ENCODE results near the gene CDK4. TPM values are rescaled to one million over a fixed set of nuclear protein-coding genes. Genes with fewer than 3 reads are reported as not detected.
A peak's percentile ranks its signal among the peaks of the same experiment; 100 is the strongest.

CDK4 gene
- total and polyA plus RNA-seq, 4 donors, result 62.9 to 142 (median 127) TPM

- Histone ChIP-seq H3K27me3 (ENCODE audit: control insufficient read depth, insufficient read depth, low read length) (peaks cover 10% of the 10 kb centered on the region), H3K27ac (ENCODE audit: low read depth, low read length) (no peak overlapping the region), H3K4me1 (ENCODE audit: control insufficient read depth, insufficient read depth, low read length) (peaks cover 14% of the 10 kb centered on the region), H3K4me3 (ENCODE audit: low read depth, low read length) (no peak overlapping the region), H3K36me3 (ENCODE audit: control insufficient read depth, insufficient read depth, low read length) (peaks cover 37% of the 10 kb centered on the region), H3K9me3 (ENCODE audit: control insufficient read depth, insufficient read depth, low read length) (no peaks in the 10 kb centered on the region)
- WGBS (ENCODE audit: insufficient coverage), result 92% methylated on average over 23 of the region's 25 CpGs
- no peak for DNase-seq (ENCODE audit: low read depth in 4 of 6, low spot score in 6 of 6)
Measured at GRCh38 chr12:57758552-57759359, 6.6 kb upstream of the CDK4 start.

GRCh38 chr12:57757771-57758170 is 5.7 kb upstream of the CDK4 start:
- Histone ChIP-seq H3K4me3 (ENCODE audit: low read depth, low read length) (no peak overlapping the region), H3K4me1 (ENCODE audit: control insufficient read depth, insufficient read depth, low read length) (peaks cover 14% of the 10 kb centered on the region), H3K9me3 (ENCODE audit: control insufficient read depth, insufficient read depth, low read length) (no peaks in the 10 kb centered on the region), H3K36me3 (ENCODE audit: control insufficient read depth, insufficient read depth, low read length) (peaks cover 37% of the 10 kb centered on the region), H3K27ac (ENCODE audit: low read depth, low read length) (no peak overlapping the region), H3K27me3 (ENCODE audit: control insufficient read depth, insufficient read depth, low read length) (peaks cover 2% of the 10 kb centered on the region)
- no peak for DNase-seq (ENCODE audit: low read depth in 4 of 6, low spot score in 6 of 6)
- WGBS (ENCODE audit: insufficient coverage), result 94% methylated on average over 3 of the region's 4 CpGs

- WGBS (ENCODE audit: insufficient coverage), result 15% methylated on average over 11 of the region's 22 CpGs
- H3K27ac ChIP-seq (ENCODE audit: low read depth, low read length), result no peak overlapping the region
- peak overlapping the region; percentile 46 for H3K4me3 ChIP-seq (ENCODE audit: low read depth, low read length)
- H3K27me3 ChIP-seq (ENCODE audit: control insufficient read depth, insufficient read depth, low read length), result no peaks in the 10 kb centered on the region
- no peaks in the 10 kb centered on the region for H3K9me3 ChIP-seq (ENCODE audit: control insufficient read depth, insufficient read depth, low read length)
- peaks cover 34% of the 10 kb centered on the region for H3K36me3 ChIP-seq (ENCODE audit: control insufficient read depth, insufficient read depth, low read length)
- H3K4me1 ChIP-seq (ENCODE audit: control insufficient read depth, insufficient read depth, low read length), result peaks cover 14% of the 10 kb centered on the region
- DNase-seq (ENCODE audit: low read depth in 4 of 6, low spot score in 6 of 6), result no peak
Measured at GRCh38 chr12:57756406-57757341, 4.6 kb upstream of the CDK4 start.

- WGBS (ENCODE audit: insufficient coverage), result under 1% methylated on average over 65 of the region's 76 CpGs
- peak overlapping the region; percentile 46 for H3K4me3 ChIP-seq (ENCODE audit: low read depth, low read length)
- peak in 2 of 6 donors; percentile 41 to 43 for DNase-seq (ENCODE audit: low read depth in 4 of 6, low spot score in 6 of 6)
- no peaks in the 10 kb centered on the region for H3K9me3 ChIP-seq (ENCODE audit: control insufficient read depth, insufficient read depth, low read length)
- peaks cover 30% of the 10 kb centered on the region for H3K36me3 ChIP-seq (ENCODE audit: control insufficient read depth, insufficient read depth, low read length)
- peaks cover 23% of the 10 kb centered on the region for H3K4me1 ChIP-seq (ENCODE audit: control insufficient read depth, insufficient read depth, low read length)
- H3K27ac ChIP-seq (ENCODE audit: low read depth, low read length), result no peak overlapping the region
- no peaks in the 10 kb centered on the region for H3K27me3 ChIP-seq (ENCODE audit: control insufficient read depth, insufficient read depth, low read length)
Measured at GRCh38 chr12:57755454-57756372, 3.6 kb upstream of the CDK4 start.

- peak overlapping the region; percentile 46 for H3K4me3 ChIP-seq (ENCODE audit: low read depth, low read length)
- peaks cover 23% of the 10 kb centered on the region for H3K4me1 ChIP-seq (ENCODE audit: control insufficient read depth, insufficient read depth, low read length)
- no peak overlapping the region for H3K27ac ChIP-seq (ENCODE audit: low read depth, low read length)
- no peaks in the 10 kb centered on the region for H3K27me3 ChIP-seq (ENCODE audit: control insufficient read depth, insufficient read depth, low read length)
- no peaks in the 10 kb centered on the region for H3K9me3 ChIP-seq (ENCODE audit: control insufficient read depth, insufficient read depth, low read length)
- DNase-seq (ENCODE audit: low read depth in 4 of 6, low spot score in 6 of 6), result no peak
- WGBS (ENCODE audit: insufficient coverage), result 2% methylated on average over 19 of the region's 34 CpGs
- peaks cover 32% of the 10 kb centered on the region for H3K36me3 ChIP-seq (ENCODE audit: control insufficient read depth, insufficient read depth, low read length)
Measured at GRCh38 chr12:57755194-57755453, 3.0 kb upstream of the CDK4 start.

GRCh38 chr12:57754411-57755193 is 2.5 kb upstream of the CDK4 start, which contains the start of gene MARCHF9:
Gene MARCHF9, plus strand, starts transcription at chr12:57755103. Its CDS starts 426 bp downstream, at chr12:57755529.
- Histone ChIP-seq H3K9me3 (ENCODE audit: control insufficient read depth, insufficient read depth, low read length) (no peaks in the 10 kb centered on the region), H3K27ac (ENCODE audit: low read depth, low read length) (no peak within 1 kb of the TSS), H3K4me1 (ENCODE audit: control insufficient read depth, insufficient read depth, low read length) (peaks cover 23% of the 10 kb centered on the region), H3K4me3 (ENCODE audit: low read depth, low read length) (peak within 1 kb of the TSS; percentile 46), H3K36me3 (ENCODE audit: control insufficient read depth, insufficient read depth, low read length) (peaks cover 36% of the 10 kb centered on the region), H3K27me3 (ENCODE audit: control insufficient read depth, insufficient read depth, low read length) (no peaks in the 10 kb centered on the region)
- under 1% methylated on average over 29 of the region's 41 CpGs for WGBS (ENCODE audit: insufficient coverage)
- DNase-seq (ENCODE audit: low read depth in 4 of 6, low spot score in 6 of 6), result peak in 2 of 6 donors; percentile 82 to 94

- Histone ChIP-seq H3K4me3 (ENCODE audit: low read depth, low read length) (peak overlapping the region; percentile 46), H3K27me3 (ENCODE audit: control insufficient read depth, insufficient read depth, low read length) (no peaks in the 10 kb centered on the region), H3K4me1 (ENCODE audit: control insufficient read depth, insufficient read depth, low read length) (peaks cover 23% of the 10 kb centered on the region), H3K36me3 (ENCODE audit: control insufficient read depth, insufficient read depth, low read length) (peaks cover 39% of the 10 kb centered on the region), H3K27ac (ENCODE audit: low read depth, low read length) (no peak overlapping the region), H3K9me3 (ENCODE audit: control insufficient read depth, insufficient read depth, low read length) (no peaks in the 10 kb centered on the region)
- no peak for DNase-seq (ENCODE audit: low read depth in 4 of 6, low spot score in 6 of 6)
- 14% methylated on average over 1 of the region's 1 CpG for WGBS (ENCODE audit: insufficient coverage)
Measured at GRCh38 chr12:57753756-57754337, 1.7 kb upstream of the CDK4 start.

GRCh38 chr12:57752668-57753000 is 524 bp upstream of the CDK4 start:
- WGBS (ENCODE audit: insufficient coverage), result 0% methylated on average over 1 of the region's 5 CpGs
- no peak for DNase-seq (ENCODE audit: low read depth in 4 of 6, low spot score in 6 of 6)
- Histone ChIP-seq H3K27me3 (ENCODE audit: control insufficient read depth, insufficient read depth, low read length) (no peaks in the 10 kb centered on the region), H3K9me3 (ENCODE audit: control insufficient read depth, insufficient read depth, low read length) (no peaks in the 10 kb centered on the region), H3K4me1 (ENCODE audit: control insufficient read depth, insufficient read depth, low read length) (peaks cover 23% of the 10 kb centered on the region), H3K27ac (ENCODE audit: low read depth, low read length) (peak overlapping the region; percentile 80), H3K36me3 (ENCODE audit: control insufficient read depth, insufficient read depth, low read length) (peaks cover 39% of the 10 kb centered on the region), H3K4me3 (ENCODE audit: low read depth, low read length) (peak overlapping the region; percentile 100)

Data from spinal cord (tissue), 10 donors.